ENCODE data around the gene DYNC1LI2. TPM values are rescaled to one million over a fixed set of nuclear protein-coding genes. Genes with fewer than 3 reads are reported as not detected.
"Not testable (repeated sequence)": the region's sequence is repeated elsewhere in the genome, so short reads cannot be mapped to it uniquely, and the experiment has no call there.

Gene DYNC1LI2
- total and polyA plus RNA-seq, 10 of the 15 experiments (the other 5 are each of a cell fraction or from before 2014, with no cell fraction given), result 6.0 to 46.5 (median 33.7) TPM

- no peak for TF ChIP-seq MAX (IDR thresholded peaks at IDR 0.05; ENCODE audit: low read depth, low read length)
- no peak for TF ChIP-seq E2F4 (IDR thresholded peaks at IDR 0.05; ENCODE audit: low read depth, low read length)
- TF ChIP-seq USF2 (IDR thresholded peaks at IDR 0.05; ENCODE audit: borderline replicate concordance, low read depth, low read length), result no peak
- TF ChIP-seq SRF (IDR thresholded peaks at IDR 0.05; ENCODE audit: low read depth in 2 of 2, low read length in 2 of 2), result no peak
- TF ChIP-seq IKZF2 (IDR thresholded peaks at IDR 0.05), result no peak
- TF ChIP-seq PML (IDR thresholded peaks at IDR 0.05; ENCODE audit: low read length), result no peak
Measured at GRCh38 chr16:66800856-66801255, 49.4 kb upstream of the DYNC1LI2 start (continued).

- H2AFZ ChIP-seq (ENCODE audit: control insufficient read depth, low read depth, low read length), result no peak overlapping the region
- no TSS peak for BruUV-seq (replicated peaks)
- ATAC-seq (no peak), DNase-seq (ENCODE audit: low read depth, low spot score) (no peak), FAIRE-seq (no peak)
- H3K36me3 ChIP-seq (ENCODE audit: control insufficient read depth in 2 of 2, insufficient read depth in 2 of 2, low read length in 1 of 2), result peaks cover 0 to 3% of the 10 kb centered on the region in 2 experiments; a peak in 1 of 4 replicates
- intact Hi-C loops (cut with micrococcal nuclease; ENCODE audit: unreplicated experiment), result no loop called here
- no peak overlapping the region for H3K27ac ChIP-seq (ENCODE audit: control insufficient read depth, insufficient read depth)
- WGBS (ENCODE audit: insufficient coverage, insufficient replicate concordance, low lambda C conversion rate, missing lambda C conversion rate), result 94% methylated on average over 2 of the region's 2 CpGs
- in situ Hi-C loops (cut with MboI), result no loop called here
- no peak overlapping the region for H3K4me2 ChIP-seq (ENCODE audit: control insufficient read depth, insufficient read depth)
- CTCF ChIA-PET, result no interaction called here
- H3K4me1 ChIP-seq (ENCODE audit: control insufficient read depth, insufficient read depth, low read length), result no peaks in the 10 kb centered on the region
- no peak overlapping the region for H3K9ac ChIP-seq (ENCODE audit: control insufficient read depth, insufficient read depth, low read length)
- RAD21 ChIA-PET (ENCODE audit: unreplicated experiment), result no interaction called here
- POLR2A ChIA-PET, result no interaction called here
- H4K20me1 ChIP-seq (ENCODE audit: control insufficient read depth, insufficient read depth), result no peaks in the 10 kb centered on the region
- H3K79me2 ChIP-seq (ENCODE audit: control insufficient read depth, insufficient read depth, low read length), result no peaks in the 10 kb centered on the region
- SMC1A ChIA-PET (ENCODE audit: uncharacterized antibody, unreplicated experiment), result no interaction called here
- H3K27me3 ChIP-seq (replicated peaks in 1 of 2; ENCODE audit: control insufficient read depth in 2 of 2, insufficient read depth in 2 of 2, low read length in 1 of 2), result no peaks in the 10 kb centered on the region
- no peak overlapping the region for H3K4me3 ChIP-seq
- no peak for TF ChIP-seq KAT2A (conservative IDR thresholded peaks at IDR 0.05; ENCODE audit: control insufficient read depth, low read depth, low read length)
- TF ChIP-seq BRCA1 (IDR thresholded peaks at IDR 0.05; ENCODE audit: low read depth, low read length), result no peak
- no peak for TF ChIP-seq POLR2A (IDR thresholded peaks at IDR 0.05; ENCODE audit: low read depth, low read length)
- TF ChIP-seq ELK1 (IDR thresholded peaks at IDR 0.05; ENCODE audit: low read depth, low read length), result no peak
- TF ChIP-seq CEBPB (IDR thresholded peaks at IDR 0.05; ENCODE audit: borderline replicate concordance in 1 of 2, low read depth in 2 of 2, low read length in 2 of 2), result no peak
- TF ChIP-seq TCF7 (IDR thresholded peaks at IDR 0.05; ENCODE audit: borderline replicate concordance), result no peak
- TF ChIP-seq PAX5 (IDR thresholded peaks at IDR 0.05; ENCODE audit: borderline replicate concordance, low read depth, low read length), result no peak
- no peaks in the 10 kb centered on the region for H3K9me3 ChIP-seq (replicated peaks; ENCODE audit: control insufficient read depth, insufficient read depth, low read length)
Measured at GRCh38 chr16:66798161-66798560, 46.8 kb upstream of the DYNC1LI2 start.

GRCh38 chr16:66793984-66794383, 42.6 kb upstream of the DYNC1LI2 start:
- H3K27ac ChIP-seq (ENCODE audit: control insufficient read depth, insufficient read depth); H2AFZ ChIP-seq (ENCODE audit: control insufficient read depth, low read depth, low read length); in situ Hi-C loops (cut with MboI); H4K20me1 ChIP-seq (ENCODE audit: control insufficient read depth, insufficient read depth); H3K4me1 ChIP-seq (ENCODE audit: control insufficient read depth, insufficient read depth, low read length); H3K4me3 ChIP-seq; RAD21 ChIA-PET (ENCODE audit: unreplicated experiment); intact Hi-C loops (cut with micrococcal nuclease; ENCODE audit: unreplicated experiment); ATAC-seq; H3K36me3 ChIP-seq (ENCODE audit: control insufficient read depth in 2 of 2, insufficient read depth in 2 of 2, low read length in 1 of 2); H3K27me3 ChIP-seq (replicated peaks in 1 of 2; ENCODE audit: control insufficient read depth in 2 of 2, insufficient read depth in 2 of 2, low read length in 1 of 2); SMC1A ChIA-PET (ENCODE audit: uncharacterized antibody, unreplicated experiment); H3K9me3 ChIP-seq (replicated peaks; ENCODE audit: control insufficient read depth, insufficient read depth, low read length); H3K4me2 ChIP-seq (ENCODE audit: control insufficient read depth, insufficient read depth); FAIRE-seq; POLR2A ChIA-PET; H3K9ac ChIP-seq (ENCODE audit: control insufficient read depth, insufficient read depth, low read length); CTCF ChIA-PET; DNase-seq (ENCODE audit: low read depth, low spot score); BruUV-seq (replicated peaks); H3K79me2 ChIP-seq (ENCODE audit: control insufficient read depth, insufficient read depth, low read length): not testable (repeated sequence)
- WGBS (ENCODE audit: insufficient coverage, insufficient replicate concordance, low lambda C conversion rate, missing lambda C conversion rate), result 63% methylated on average over 6 of the region's 6 CpGs
